Mesothelial cell of epicardium (in vitro differentiated cells): Measurements from ENCODE around the gene CFD. TPM values are rescaled to one million over a fixed set of nuclear protein-coding genes. Genes with fewer than 3 reads are reported as not detected.

Experiments
- DNase-seq, 2 experiments: peaks; one replicate each; pipeline ENCODE4 v3.0.0; 2021; ENCODE audit warnings: low spot score in 2 of 2; ENCODE audit not compliant: unreplicated experiment in 2 of 2
- H3K27ac Mint-ChIP-seq: 2 replicates; pipeline ENCODE4 v1.8.0; 2021; ENCODE audit warnings: mixed read lengths
- H3K27me3 Mint-ChIP-seq: 2 replicates; pipeline ENCODE4 v1.8.0; 2021; ENCODE audit warnings: low read depth, mixed read lengths
- H3K36me3 Mint-ChIP-seq: 2 replicates; pipeline ENCODE4 v1.8.0; 2021; ENCODE audit warnings: mixed read lengths
- H3K4me1 Mint-ChIP-seq: 2 replicates; pipeline ENCODE4 v1.8.0; 2021; ENCODE audit warnings: mixed read lengths
- H3K4me3 Mint-ChIP-seq: 2 replicates; pipeline ENCODE4 v1.8.0; 2021; ENCODE audit warnings: mild to moderate bottlenecking, moderate library complexity, mixed read lengths
- H3K9me3 Mint-ChIP-seq: 2 replicates; pipeline ENCODE4 v1.8.0; 2021; ENCODE audit warnings: mixed read lengths
- CTCF ChIP-seq: fragments of 200-600 bp; sonication (generic); IDR thresholded peaks from one replicate; pipeline ENCODE4 v1.5.0; 2021; ENCODE audit warnings: antibody characterized with exemption; ENCODE audit not compliant: unreplicated experiment
- total RNA-seq: library from RNA; stranded (reverse); gene quantifications from 3 replicates; pipeline ENCODE4 v1.2.1, GENCODE V29; 2021

CFD gene
- total RNA-seq, 1 donor from 2014 or later = 3.2 TPM

GRCh38 chr19:854549-854948 is 4.9 kb upstream of the CFD start:
- H3K4me3 Mint-ChIP-seq = no peak overlapping the region

GRCh38 chr19:855142-855541 is 4.3 kb upstream of the CFD start:
- H3K4me3 Mint-ChIP-seq = no peak overlapping the region

More at GRCh38 chr19:854549-854948, 4.9 kb upstream of the CFD start:
- H3K4me1 Mint-ChIP-seq = no peaks in the 10 kb centered on the region
- H3K36me3 Mint-ChIP-seq = no peaks in the 10 kb centered on the region
- no peak for TF ChIP-seq CTCF
- no peaks in the 10 kb centered on the region for H3K9me3 Mint-ChIP-seq
- H3K27me3 Mint-ChIP-seq = peaks cover 8% of the 10 kb centered on the region
- no peak overlapping the region for H3K27ac Mint-ChIP-seq
- no peak for DNase-seq

GRCh38 chr19:855566-856120 is 3.8 kb upstream of the CFD start:
- Mint-ChIP-seq H3K4me1 (no peaks in the 10 kb centered on the region), H3K27ac (no peak overlapping the region), H3K27me3 (peaks cover 14% of the 10 kb centered on the region), H3K9me3 (no peaks in the 10 kb centered on the region), H3K36me3 (no peaks in the 10 kb centered on the region), H3K4me3 (no peak overlapping the region)
- no peak for DNase-seq
- TF ChIP-seq CTCF = no peak

More at GRCh38 chr19:855142-855541, 4.3 kb upstream of the CFD start:
- no peak for DNase-seq
- Mint-ChIP-seq H3K27ac (no peak overlapping the region), H3K9me3 (no peaks in the 10 kb centered on the region), H3K27me3 (peaks cover 14% of the 10 kb centered on the region), H3K36me3 (no peaks in the 10 kb centered on the region), H3K4me1 (no peaks in the 10 kb centered on the region)
- TF ChIP-seq CTCF = no peak

GRCh38 chr19:858284-858683 is 1.2 kb upstream of the CFD start:
- H3K36me3 Mint-ChIP-seq = no peaks in the 10 kb centered on the region
- peaks cover 28% of the 10 kb centered on the region for H3K27me3 Mint-ChIP-seq
- no peaks in the 10 kb centered on the region for H3K9me3 Mint-ChIP-seq
- no peak for DNase-seq
- H3K4me1 Mint-ChIP-seq = no peaks in the 10 kb centered on the region
- H3K27ac Mint-ChIP-seq = no peak overlapping the region
- H3K4me3 Mint-ChIP-seq = no peak overlapping the region
- TF ChIP-seq CTCF = no peak

GRCh38 chr19:861141-861755 is 1.8 kb downstream of the CFD start:
- no peaks in the 10 kb centered on the region for H3K4me1 Mint-ChIP-seq
- no peak for TF ChIP-seq CTCF
- H3K4me3 Mint-ChIP-seq = no peak overlapping the region

More at GRCh38 chr19:861141-861755, 1.8 kb downstream of the CFD start:
- DNase-seq = no peak
- Mint-ChIP-seq H3K27me3 (peaks cover 31% of the 10 kb centered on the region), H3K9me3 (no peaks in the 10 kb centered on the region), H3K36me3 (peaks cover 5% of the 10 kb centered on the region), H3K27ac (no peak overlapping the region)
